Upper lobe of right lung (tissue), 1 donor: ENCODE data around the gene KCNIP1. TPM values are rescaled to one million over a fixed set of nuclear protein-coding genes. Genes with fewer than 3 reads are reported as not detected.

Experiments
- ATAC-seq: fragments of 200-7000 bp; cut with Tn5 transposase; one replicate; pipeline ENCODE4 v1.9.1; 2020; ENCODE audit warnings: mild to moderate bottlenecking, moderate library complexity
- DNase-seq: peaks from one replicate; pipeline ENCODE4 v3.0.0-alpha.2; 2020
- H3K27ac ChIP-seq: fragments of 200-600 bp; one replicate; pipeline ENCODE4 v1.8.0; 2022
- H3K27me3 ChIP-seq: fragments of 200-600 bp; one replicate; pipeline ENCODE4 v1.8.0; 2022; ENCODE audit warnings: mild to moderate bottlenecking
- H3K36me3 ChIP-seq: fragments of 200-600 bp; one replicate; pipeline ENCODE4 v1.8.0; 2022
- H3K4me1 ChIP-seq: fragments of 200-600 bp; one replicate; pipeline ENCODE4 v1.8.0; 2022
- H3K4me3 ChIP-seq: fragments of 200-600 bp; one replicate; pipeline ENCODE4 v1.8.0; 2022; ENCODE audit warnings: mild to moderate bottlenecking
- H3K9me3 ChIP-seq: fragments of 200-600 bp; one replicate; pipeline ENCODE4 v1.8.0; 2022
- CTCF ChIP-seq: fragments of 200-600 bp; IDR thresholded peaks from one replicate; pipeline ENCODE4 v1.8.0; 2022; ENCODE audit warnings: antibody characterized with exemption
- intact Hi-C: fragments of 100-400 bp; cut with DNase I; formaldehyde crosslinking; loops from one replicate; pipeline ENCODE4 v1.11.0; 2022
- total RNA-seq: library from RNA; stranded (reverse); fragmentation: NEBNext Ultra II Directional; extraction: Animal tissue kit (Norgen Biotek cat#: 25700); gene quantifications from one replicate; pipeline ENCODE4 v1.2.1, GENCODE V29; 2021
- donor health status: DM: no; HTN: yes; CAD: no; lungs with severe emphysema.

The KCNIP1 gene
- total RNA-seq, 1 donor from 2014 or later = 2.7 TPM

- ATAC-seq (peak; percentile 41), DNase-seq (no peak)
- H3K27me3 ChIP-seq = no peaks in the 10 kb centered on the region
- no peaks in the 10 kb centered on the region for H3K36me3 ChIP-seq
- intact Hi-C loops = no loop called here
- H3K4me3 ChIP-seq = no peak overlapping the region
- no peak overlapping the region for H3K27ac ChIP-seq
- no peaks in the 10 kb centered on the region for H3K9me3 ChIP-seq
- no peak for TF ChIP-seq CTCF
- no peaks in the 10 kb centered on the region for H3K4me1 ChIP-seq
Measured at GRCh38 chr5:170597872-170598271, 94.1 kb downstream of the KCNIP1 start.

DNA sequence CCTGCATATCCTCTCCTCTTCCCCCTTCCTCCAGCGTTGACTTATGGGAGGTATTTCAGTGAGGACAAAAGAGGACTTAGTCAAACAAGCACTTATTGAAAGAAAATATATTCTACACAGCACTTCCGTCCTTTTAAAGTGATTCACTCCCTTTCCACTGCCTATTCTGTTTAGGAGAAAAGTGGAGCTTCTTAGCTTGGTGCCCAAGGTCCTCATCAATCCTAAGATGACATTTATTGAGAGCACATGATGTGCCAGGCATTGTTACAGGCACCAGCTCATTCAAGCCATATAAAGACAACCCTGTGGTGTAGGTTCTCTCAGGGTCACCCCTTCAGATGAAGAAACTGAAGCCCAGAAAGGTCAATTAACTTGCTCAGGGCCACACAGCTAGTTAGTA, 95.9 kb downstream of the KCNIP1 start:
- no peaks in the 10 kb centered on the region for H3K9me3 ChIP-seq
- H3K4me1 ChIP-seq = no peaks in the 10 kb centered on the region
- ATAC-seq (no peak), DNase-seq (no peak)
- H3K27ac ChIP-seq = no peak overlapping the region
- H3K4me3 ChIP-seq = no peak overlapping the region
- no peaks in the 10 kb centered on the region for H3K27me3 ChIP-seq
- intact Hi-C loops = no loop called here
- no peaks in the 10 kb centered on the region for H3K36me3 ChIP-seq
- no peak for TF ChIP-seq CTCF

GRCh38 chr5:170601619-170602018, 97.8 kb downstream of the KCNIP1 start:
- no peaks in the 10 kb centered on the region for H3K9me3 ChIP-seq
- ATAC-seq = no peak
- no peaks in the 10 kb centered on the region for H3K4me1 ChIP-seq
- TF ChIP-seq CTCF = no peak
- no peaks in the 10 kb centered on the region for H3K36me3 ChIP-seq
- no peaks in the 10 kb centered on the region for H3K27me3 ChIP-seq
- DNase-seq = no peak
- no peak overlapping the region for H3K4me3 ChIP-seq
- no peak overlapping the region for H3K27ac ChIP-seq
- intact Hi-C loops = no loop called here

- H3K27ac ChIP-seq = no peak overlapping the region
- DNase-seq (no peak), ATAC-seq (no peak)
- H3K4me1 ChIP-seq = no peaks in the 10 kb centered on the region
- intact Hi-C loops = no loop called here
- no peaks in the 10 kb centered on the region for H3K9me3 ChIP-seq
- no peak for TF ChIP-seq CTCF
- no peaks in the 10 kb centered on the region for H3K36me3 ChIP-seq
- no peak overlapping the region for H3K4me3 ChIP-seq
- H3K27me3 ChIP-seq = no peaks in the 10 kb centered on the region
Measured at GRCh38 chr5:170603109-170603508, 99.3 kb downstream of the KCNIP1 start.

- ATAC-seq (peak; percentile 80), DNase-seq (no peak)
- Histone ChIP-seq H3K27me3 (no peaks in the 10 kb centered on the region), H3K36me3 (no peaks in the 10 kb centered on the region), H3K27ac (no peak overlapping the region), H3K4me1 (no peaks in the 10 kb centered on the region), H3K4me3 (no peak overlapping the region), H3K9me3 (no peaks in the 10 kb centered on the region)
- intact Hi-C loops = no loop called here
- peak; percentile 58 for TF ChIP-seq CTCF
Measured at GRCh38 chr5:170603578-170604565, 100.1 kb downstream of the KCNIP1 start.
